Measurements from ENCODE around the gene NKX1-2.

The NKX1-2 gene

DNA sequence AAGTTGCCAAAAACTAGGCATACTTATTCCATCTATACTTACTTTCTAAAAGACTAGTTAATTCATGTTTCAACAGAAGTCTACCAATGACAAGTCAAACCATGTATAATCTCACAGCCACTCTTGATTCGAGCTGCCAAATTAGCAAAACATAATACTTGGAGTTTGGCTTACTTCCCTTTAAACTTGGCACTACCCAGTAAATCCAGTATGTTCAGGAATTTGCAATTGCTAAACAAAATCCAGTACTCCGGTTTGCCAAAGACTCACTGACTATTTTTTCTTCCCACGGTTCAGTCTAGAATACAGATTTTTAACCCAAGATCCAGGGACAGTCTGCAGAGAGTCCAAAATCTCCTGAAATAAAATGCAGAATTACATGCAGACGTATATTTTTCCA is 35.8 kb downstream of the NKX1-2 start:
- DNase-seq: no peak

GRCh38 chr10:124409696-124410095 is 40.1 kb downstream of the NKX1-2 start:
- no peak for DNase-seq

- DNase-seq: no peak
These were observed 41.5 kb downstream of the NKX1-2 start for GRCh38 chr10:124408357-124408756.

GRCh38 chr10:124407456-124407855 is 42.4 kb downstream of the NKX1-2 start:
- no peak for DNase-seq

DNA sequence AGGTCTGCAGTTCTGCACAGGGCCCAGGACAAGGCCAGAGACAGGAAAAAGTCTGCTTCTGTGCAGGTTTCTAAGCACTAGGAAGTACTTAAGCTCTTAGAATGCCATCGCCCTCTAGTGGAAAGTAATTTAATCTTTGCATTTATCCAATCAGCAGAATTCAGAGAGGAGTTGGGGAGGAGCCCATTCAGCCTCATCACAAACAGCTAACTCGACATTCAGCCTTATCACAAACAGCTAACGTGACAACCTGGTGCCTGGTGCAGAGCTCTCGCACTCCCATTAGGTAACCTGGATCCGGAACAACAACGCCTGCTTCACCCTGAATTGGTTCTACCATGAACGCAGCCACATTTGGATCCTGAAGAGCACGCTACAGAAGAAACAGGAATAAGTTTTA is 46.3 kb downstream of the NKX1-2 start:
- DNase-seq: peak; percentile 40

DNA sequence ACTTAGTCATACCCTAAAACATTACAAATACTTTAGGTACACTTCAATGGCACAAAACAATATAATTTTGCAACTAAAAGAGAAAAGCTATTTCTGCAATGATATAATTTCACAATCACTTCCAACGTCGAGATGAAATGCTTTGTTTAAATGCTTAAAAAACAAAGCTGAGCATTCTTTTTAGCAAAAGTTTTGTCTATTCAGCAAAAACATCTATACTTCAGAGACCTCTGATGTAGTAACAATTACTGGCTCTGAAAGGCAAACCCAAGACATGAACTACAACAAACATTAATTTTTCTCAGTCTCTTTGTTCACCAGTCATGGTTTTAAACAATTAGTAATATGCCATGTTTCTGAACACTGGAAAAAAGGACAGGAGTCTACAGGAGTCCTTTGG is 47.6 kb downstream of the NKX1-2 start:
- no peak for DNase-seq

DNA sequence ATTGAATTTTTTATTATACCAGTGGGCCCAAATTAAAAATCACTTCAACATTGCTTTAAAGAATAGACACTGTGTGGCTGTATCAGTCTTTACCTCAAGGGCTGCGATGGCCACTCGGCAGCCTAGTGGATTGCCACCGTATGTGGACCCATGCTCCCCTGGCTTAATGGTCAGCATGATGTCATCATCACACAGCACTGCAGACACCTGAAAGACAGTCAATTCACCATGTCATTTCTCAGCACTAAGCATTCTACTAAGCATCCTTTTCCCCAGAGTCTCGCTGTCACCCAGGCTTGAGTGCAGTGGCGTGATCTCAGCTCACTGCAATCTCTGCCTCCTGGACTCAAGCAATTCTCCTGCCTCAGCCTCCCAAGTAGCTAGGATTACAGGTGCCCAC is 48.2 kb downstream of the NKX1-2 start:
- DNase-seq: no peak
